Liver (tissue), 3 donors: ENCODE measurements around the gene NOL4L.

ENCODE experiments used
- ATF3 ChIP-seq: IDR thresholded peaks from 2 replicates; pipeline ENCODE4 v1.6.1; 2016; ENCODE audit warnings: antibody characterized with exemption
- CTCF ChIP-seq: fragments of 150-350 bp; IDR thresholded peaks from 2 replicates; pipeline ENCODE4 v1.5.1; 2017; ENCODE audit warnings: improper control_type of control experiment, low read depth, low read length; ENCODE audit not compliant: missing input control
- GABPA ChIP-seq, 2 donors: IDR thresholded peaks in 1 of 2; conservative IDR thresholded peaks in 1 of 2; 2 replicates each; pipeline ENCODE4 v1.6.1; 2016; ENCODE audit warnings: antibody characterized with exemption in 2 of 2, mild to moderate bottlenecking in 1 of 2, moderate library complexity in 1 of 2
- JUND ChIP-seq, 2 donors: IDR thresholded peaks; 2 replicates each; pipeline ENCODE4 v1.6.1; 2016; ENCODE audit warnings: antibody characterized with exemption in 2 of 2
- RXRA ChIP-seq, 2 donors: IDR thresholded peaks; 2 replicates each; pipeline ENCODE4 v1.6.1; 2017 to 2018; ENCODE audit warnings: antibody characterized with exemption in 2 of 2, mild to moderate bottlenecking in 1 of 2
- TAF1 ChIP-seq: conservative IDR thresholded peaks from 2 replicates; pipeline ENCODE4 v1.6.1; 2016; ENCODE audit warnings: antibody characterized with exemption, mild to moderate bottlenecking
- donor health status: healthy.
- donor health status: healthy.

GRCh38 chr20:32629813-32630212, 44.7 kb upstream of the NOL4L start:
- TF ChIP-seq RXRA (IDR thresholded peaks at IDR 0.05) (no peak), CTCF (no peak), TAF1 (no peak), GABPA (IDR thresholded peaks at IDR 0.05 in 1 of 2, conservative IDR thresholded peaks at IDR 0.05 in 1 of 2) (no peak), JUND (IDR thresholded peaks at IDR 0.05) (no peak), ATF3 (no peak)
